Glomerular visceral epithelial cell (primary cell): ENCODE measurements around the gene DENND6B.

ENCODE experiments used
- DNase-seq: peaks from one replicate; pipeline ENCODE4 v3.0.0-alpha.2; 2016; ENCODE audit errors: extremely low spot score

The DENND6B gene

GRCh38 chr22:50271519-50271970 lies 55.3 kb downstream of the DENND6B start:
- DNase-seq, result peak; percentile 65

GRCh38 chr22:50270666-50271394 lies 56.0 kb downstream of the DENND6B start:
- DNase-seq, result peak; percentile 69

GRCh38 chr22:50269970-50270665 lies 56.7 kb downstream of the DENND6B start, which contains the start of gene MAPK11:
TSS of gene MAPK11 (minus strand) at chr22:50270380. CDS start at chr22:50270292, 88 bp downstream.
- peak; percentile 45 for DNase-seq

- no peak for DNase-seq
Measured at GRCh38 chr22:50269573-50269969, 57.2 kb downstream of the DENND6B start.

- DNase-seq, result no peak
Measured at GRCh38 chr22:50268655-50269113, 58.1 kb downstream of the DENND6B start.

- no peak for DNase-seq
Measured at GRCh38 chr22:50267591-50268390, 59.0 kb downstream of the DENND6B start.

GRCh38 chr22:50266994-50267393 lies 59.8 kb downstream of the DENND6B start:
- DNase-seq, result no peak

GRCh38 chr22:50264946-50265669 lies 61.7 kb downstream of the DENND6B start:
- no peak for DNase-seq

- DNase-seq, result no peak
Measured at GRCh38 chr22:50264104-50264745, 62.6 kb downstream of the DENND6B start.

GRCh38 chr22:50262973-50263617 lies 63.7 kb downstream of the DENND6B start:
- DNase-seq, result no peak

- DNase-seq, result peak; percentile 50
Measured at GRCh38 chr22:50262460-50262911, 64.3 kb downstream of the DENND6B start.

GRCh38 chr22:50261615-50262459 lies 65.0 kb downstream of the DENND6B start, which contains the start of gene MAPK12:
TSS of gene MAPK12 (minus strand) at chr22:50261683. CDS start at chr22:50261509, 174 bp downstream.
- DNase-seq, result peak; percentile 35

- DNase-seq, result peak; percentile 56
Measured at GRCh38 chr22:50260801-50261614, 65.8 kb downstream of the DENND6B start.

- DNase-seq, result no peak
Measured at GRCh38 chr22:50260434-50260800, 66.4 kb downstream of the DENND6B start.

GRCh38 chr22:50259302-50259701 lies 67.5 kb downstream of the DENND6B start:
- no peak for DNase-seq
